Measurements from ENCODE around the gene CD22.

CD22 gene

DNA sequence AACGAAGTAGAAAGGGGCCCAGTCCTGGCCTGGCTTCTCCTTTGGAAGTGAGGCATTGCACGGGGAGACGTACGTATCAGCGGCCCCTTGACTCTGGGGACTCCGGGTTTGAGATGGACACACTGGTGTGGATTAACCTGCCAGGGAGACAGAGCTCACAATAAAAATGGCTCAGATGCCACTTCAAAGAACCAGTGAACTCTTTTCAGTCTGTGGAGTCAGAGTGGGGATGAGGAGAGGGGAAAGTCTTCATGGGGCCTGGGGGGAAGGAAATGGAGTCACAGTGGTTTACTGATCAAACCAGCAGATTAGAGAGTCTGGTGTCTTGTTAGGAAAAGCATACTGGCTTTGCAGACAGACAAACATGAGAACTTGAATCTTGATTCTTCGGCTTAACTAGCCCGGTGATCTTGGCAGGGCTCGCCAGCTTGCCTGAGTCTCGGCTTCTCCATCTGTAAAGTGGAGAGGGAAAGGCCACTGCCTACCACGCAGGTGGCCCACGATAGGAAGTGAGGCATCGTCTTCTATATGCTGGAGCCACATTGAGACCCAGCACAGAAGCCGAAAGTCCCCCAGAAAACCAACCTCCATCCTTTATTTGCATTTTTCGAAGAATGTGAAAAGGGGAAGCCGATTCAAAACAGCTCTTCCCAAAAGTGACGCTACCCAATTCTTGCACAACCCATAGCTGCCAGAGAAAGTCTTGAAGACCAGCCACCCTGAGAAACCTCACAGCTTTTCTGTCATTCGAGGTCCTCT lies 18.4 kb downstream of the CD22 start, which contains the start of gene FFAR1:
TSS of gene FFAR1 (plus strand) at position 732 of the 759 bp plus-strand sequence. CDS start 3,650 bp downstream, outside the sequence.
- no peak within 1 kb of the TSS for H3K27ac ChIP-seq (ENCODE audit: low read depth, low read length)
- no peak within 1 kb of the TSS for H3K23ac ChIP-seq (ENCODE audit: low read length)

DNA sequence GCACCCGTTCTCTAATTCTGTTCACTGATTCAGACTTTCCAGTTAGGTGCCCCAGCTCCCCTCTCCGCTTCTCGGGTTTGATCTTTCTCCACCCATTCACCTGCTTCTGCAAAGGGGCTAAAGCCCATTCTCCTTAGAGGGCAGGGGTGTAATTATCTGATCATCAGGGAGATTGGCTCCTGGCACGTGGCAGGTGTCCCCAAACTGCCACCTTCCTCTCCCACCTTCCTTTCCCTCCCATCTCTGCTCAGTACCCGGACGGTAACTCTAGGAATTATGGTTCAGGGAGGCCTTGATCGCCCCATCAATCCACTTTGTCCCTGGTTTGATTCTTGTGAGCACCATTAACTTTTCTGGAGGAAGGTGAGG lies 18.9 kb downstream of the CD22 start:
- H3K4ac ChIP-seq (ENCODE audit: low read depth, low read length) = no peak overlapping the region

More for the DNA sequence above, 18.4 kb downstream of the CD22 start, which contains the start of gene FFAR1:
- no peak within 1 kb of the TSS for H4K8ac ChIP-seq (ENCODE audit: low read depth, low read length)
- no peak within 1 kb of the TSS for H4K12ac ChIP-seq (ENCODE audit: low read depth, low read length)
- H3K9ac ChIP-seq (ENCODE audit: low read length) = no peak within 1 kb of the TSS
- H3K79me1 ChIP-seq (ENCODE audit: low read length) = no peaks in the 10 kb centered on the region
- H3K4ac ChIP-seq (ENCODE audit: low read depth, low read length) = no peak within 1 kb of the TSS
- no peak within 1 kb of the TSS for H3K14ac ChIP-seq (ENCODE audit: low read length)
- no peaks in the 10 kb centered on the region for H3K36me3 ChIP-seq (ENCODE audit: control insufficient read depth in 1 of 2, insufficient read depth in 2 of 2, low read length in 2 of 2)
- H3K4me1 ChIP-seq (ENCODE audit: control insufficient read depth in 1 of 2, insufficient read depth in 2 of 2, low read length in 2 of 2) = peaks cover 0 to 5% of the 10 kb centered on the region in 2 experiments
- WGBS (ENCODE audit: extremely low coverage, insufficient coverage, insufficient read length) = no CpG with 5 or more reads among the region's 18 CpGs
- no peak within 1 kb of the TSS for H2BK12ac ChIP-seq (ENCODE audit: low read length)
- DNase-seq = peak; percentile 28 to 41
- H4K91ac ChIP-seq (ENCODE audit: low read depth, low read length) = no peak within 1 kb of the TSS
- no peak within 1 kb of the TSS for H2AFZ ChIP-seq (ENCODE audit: insufficient read depth, low read length, poor library complexity)
- H2BK120ac ChIP-seq (ENCODE audit: insufficient read depth, low read length, poor library complexity) = no peak within 1 kb of the TSS
- H3K18ac ChIP-seq (ENCODE audit: low read length) = no peak within 1 kb of the TSS
- no peak within 1 kb of the TSS for H3K4me2 ChIP-seq (ENCODE audit: low read length)
- H3K9me3 ChIP-seq (ENCODE audit: insufficient read depth, low read depth, low read length) = no peaks in the 10 kb centered on the region
- no peak within 1 kb of the TSS for H2AK5ac ChIP-seq (ENCODE audit: low read length)
- H3K27me3 ChIP-seq (ENCODE audit: insufficient read depth, low read length) = no peaks in the 10 kb centered on the region
- H3K79me2 ChIP-seq (ENCODE audit: control insufficient read depth, insufficient read depth, low read length, poor library complexity) = no peaks in the 10 kb centered on the region
- no peak within 1 kb of the TSS for H3K4me3 ChIP-seq (ENCODE audit: low read depth, low read length)
- H2BK5ac ChIP-seq (ENCODE audit: low read depth, low read length, poor library complexity) = no peak within 1 kb of the TSS

DNA sequence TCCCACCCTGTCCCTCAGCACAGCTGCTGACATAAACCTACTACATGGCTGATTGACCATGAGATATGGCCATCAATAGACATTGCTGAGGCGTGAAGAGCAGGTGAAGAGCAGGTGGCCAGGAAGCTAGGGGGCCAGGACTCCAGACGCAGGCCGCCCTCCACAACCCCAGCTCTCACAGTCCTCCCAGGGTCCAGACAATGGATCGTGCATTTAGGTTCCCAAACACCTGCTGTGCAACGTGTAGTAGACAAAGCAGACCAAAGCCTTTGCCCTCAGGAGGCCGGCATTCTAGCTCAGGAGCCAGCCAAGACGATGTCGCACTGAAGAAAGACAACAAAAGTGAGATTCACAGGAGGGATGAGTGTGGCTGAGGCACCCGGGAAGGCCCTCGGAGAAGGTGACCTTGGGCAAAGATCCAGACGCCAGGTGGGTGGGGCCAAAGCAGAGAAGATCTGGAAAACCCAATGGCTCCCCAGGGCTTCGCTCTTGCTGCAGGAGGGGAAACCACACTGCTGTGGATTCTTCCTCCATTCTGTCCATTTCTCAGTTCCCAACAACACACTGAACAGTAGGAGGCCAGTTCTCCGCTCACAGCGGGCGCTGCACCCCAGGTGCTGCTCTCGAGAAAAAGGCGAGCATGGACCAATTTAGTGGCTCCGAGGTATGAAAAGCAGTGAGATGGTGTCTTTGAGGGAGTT lies 20.1 kb downstream of the CD22 start:
- Histone ChIP-seq H2BK12ac (ENCODE audit: low read length) (no peak overlapping the region), H4K91ac (ENCODE audit: low read depth, low read length) (no peak overlapping the region)

More for the DNA sequence above, 18.9 kb downstream of the CD22 start:
- H3K14ac ChIP-seq (ENCODE audit: low read length) = no peak overlapping the region
- H3K18ac ChIP-seq (ENCODE audit: low read length) = no peak overlapping the region
- no peak overlapping the region for H2BK5ac ChIP-seq (ENCODE audit: low read depth, low read length, poor library complexity)
- H4K12ac ChIP-seq (ENCODE audit: low read depth, low read length) = no peak overlapping the region
- no peak overlapping the region for H2AFZ ChIP-seq (ENCODE audit: insufficient read depth, low read length, poor library complexity)
- H3K9me3 ChIP-seq (ENCODE audit: insufficient read depth, low read depth, low read length) = no peaks in the 10 kb centered on the region
- H3K9ac ChIP-seq (ENCODE audit: low read length) = no peak overlapping the region
- no peaks in the 10 kb centered on the region for H3K79me1 ChIP-seq (ENCODE audit: low read length)
- H2BK12ac ChIP-seq (ENCODE audit: low read length) = no peak overlapping the region
- H4K91ac ChIP-seq (ENCODE audit: low read depth, low read length) = no peak overlapping the region
- H3K4me2 ChIP-seq (ENCODE audit: low read length) = no peak overlapping the region
- no peak for DNase-seq
- no peaks in the 10 kb centered on the region for H3K36me3 ChIP-seq (ENCODE audit: control insufficient read depth in 1 of 2, insufficient read depth in 2 of 2, low read length in 2 of 2)
- H2AK5ac ChIP-seq (ENCODE audit: low read length) = no peak overlapping the region
- no peak overlapping the region for H3K27ac ChIP-seq (ENCODE audit: low read depth, low read length)
- no peaks in the 10 kb centered on the region for H3K27me3 ChIP-seq (ENCODE audit: insufficient read depth, low read length)
- peaks cover 0 to 5% of the 10 kb centered on the region in 2 experiments for H3K4me1 ChIP-seq (ENCODE audit: control insufficient read depth in 1 of 2, insufficient read depth in 2 of 2, low read length in 2 of 2)
- no peaks in the 10 kb centered on the region for H3K79me2 ChIP-seq (ENCODE audit: control insufficient read depth, insufficient read depth, low read length, poor library complexity)
- H3K23ac ChIP-seq (ENCODE audit: low read length) = no peak overlapping the region
- no peak overlapping the region for H2BK120ac ChIP-seq (ENCODE audit: insufficient read depth, low read length, poor library complexity)
- H3K4me3 ChIP-seq (ENCODE audit: low read depth, low read length) = no peak overlapping the region
- H4K8ac ChIP-seq (ENCODE audit: low read depth, low read length) = no peak overlapping the region
- no CpG with 5 or more reads among the region's 7 CpGs for WGBS (ENCODE audit: extremely low coverage, insufficient coverage, insufficient read length)

DNA sequence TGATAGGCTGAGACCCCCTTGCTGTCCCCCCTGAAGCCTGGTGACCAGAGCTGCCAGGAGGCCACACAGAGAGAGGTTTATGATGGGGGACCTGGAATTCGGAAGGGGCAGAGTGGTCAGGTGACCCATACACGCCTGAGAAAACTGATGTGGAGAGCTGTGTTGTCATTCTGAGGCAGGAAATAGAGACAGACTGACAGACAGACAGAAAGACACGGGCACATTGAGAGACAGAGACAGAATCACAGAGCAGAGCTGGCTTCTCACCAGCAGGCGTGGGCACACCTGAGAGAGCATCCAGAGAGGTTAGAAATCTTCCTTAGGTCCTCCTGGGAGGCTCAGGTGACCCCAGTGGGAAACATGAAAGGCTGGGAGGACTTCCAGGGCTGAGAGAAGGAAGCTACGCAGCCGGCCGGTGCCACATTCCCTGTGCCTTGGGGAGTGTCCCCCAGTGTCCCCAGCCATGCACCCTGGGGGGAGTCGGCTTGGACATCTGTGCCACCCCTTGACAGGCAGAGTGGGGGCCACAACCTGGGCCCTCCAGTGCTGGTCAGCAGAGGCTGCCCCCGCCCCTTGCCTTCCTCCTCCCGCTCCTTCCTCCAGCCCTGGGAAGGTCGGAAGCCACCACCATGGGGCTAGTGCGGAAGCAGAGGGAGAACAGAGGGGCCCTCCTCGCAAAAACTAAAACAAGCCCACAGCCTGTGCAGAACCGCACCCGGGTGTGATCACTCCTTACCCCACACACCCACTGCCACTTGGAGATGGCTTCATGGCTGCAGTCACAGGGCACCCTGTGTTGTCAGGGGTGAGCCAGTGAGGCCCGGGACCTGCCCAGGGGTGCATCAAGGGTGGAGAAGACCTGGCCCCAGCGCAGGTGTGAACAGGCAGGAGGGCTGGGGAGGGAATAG lies 20.9 kb downstream of the CD22 start:
- no peak overlapping the region for H3K4me3 ChIP-seq (ENCODE audit: low read depth, low read length)
- H3K14ac ChIP-seq (ENCODE audit: low read length) = no peak overlapping the region
- no peak overlapping the region for H3K23ac ChIP-seq (ENCODE audit: low read length)
- no peak overlapping the region for H3K4me2 ChIP-seq (ENCODE audit: low read length)
- H4K12ac ChIP-seq (ENCODE audit: low read depth, low read length) = no peak overlapping the region
- H4K91ac ChIP-seq (ENCODE audit: low read depth, low read length) = no peak overlapping the region
- H3K27me3 ChIP-seq (ENCODE audit: insufficient read depth, low read length) = no peaks in the 10 kb centered on the region
- no peak overlapping the region for H4K8ac ChIP-seq (ENCODE audit: low read depth, low read length)
- H3K27ac ChIP-seq (ENCODE audit: low read depth, low read length) = no peak overlapping the region
- no peak overlapping the region for H3K9ac ChIP-seq (ENCODE audit: low read length)
- no peak overlapping the region for H2BK12ac ChIP-seq (ENCODE audit: low read length)
- no peaks in the 10 kb centered on the region for H3K36me3 ChIP-seq (ENCODE audit: control insufficient read depth in 1 of 2, insufficient read depth in 2 of 2, low read length in 2 of 2)
- no peaks in the 10 kb centered on the region for H3K9me3 ChIP-seq (ENCODE audit: insufficient read depth, low read depth, low read length)
- no CpG with 5 or more reads among the region's 17 CpGs for WGBS (ENCODE audit: extremely low coverage, insufficient coverage, insufficient read length)
- H2AK5ac ChIP-seq (ENCODE audit: low read length) = no peak overlapping the region
- no peaks in the 10 kb centered on the region for H3K79me1 ChIP-seq (ENCODE audit: low read length)
- H2BK5ac ChIP-seq (ENCODE audit: low read depth, low read length, poor library complexity) = no peak overlapping the region
- no peak overlapping the region for H3K18ac ChIP-seq (ENCODE audit: low read length)
- no peak for DNase-seq
- H2AFZ ChIP-seq (ENCODE audit: insufficient read depth, low read length, poor library complexity) = no peak overlapping the region
- H2BK120ac ChIP-seq (ENCODE audit: insufficient read depth, low read length, poor library complexity) = no peak overlapping the region
- no peaks in the 10 kb centered on the region for H3K79me2 ChIP-seq (ENCODE audit: control insufficient read depth, insufficient read depth, low read length, poor library complexity)
- H3K4me1 ChIP-seq (ENCODE audit: control insufficient read depth in 1 of 2, insufficient read depth in 2 of 2, low read length in 2 of 2) = peaks cover 0 to 5% of the 10 kb centered on the region in 2 experiments
- no peak overlapping the region for H3K4ac ChIP-seq (ENCODE audit: low read depth, low read length)

More for the DNA sequence above, 20.1 kb downstream of the CD22 start:
- no peaks in the 10 kb centered on the region for H3K9me3 ChIP-seq (ENCODE audit: insufficient read depth, low read depth, low read length)
- no peaks in the 10 kb centered on the region for H3K36me3 ChIP-seq (ENCODE audit: control insufficient read depth in 1 of 2, insufficient read depth in 2 of 2, low read length in 2 of 2)
- H3K23ac ChIP-seq (ENCODE audit: low read length) = no peak overlapping the region
- H3K4me1 ChIP-seq (ENCODE audit: control insufficient read depth in 1 of 2, insufficient read depth in 2 of 2, low read length in 2 of 2) = peaks cover 0 to 5% of the 10 kb centered on the region in 2 experiments
- no peak overlapping the region for H4K8ac ChIP-seq (ENCODE audit: low read depth, low read length)
- no peak overlapping the region for H3K14ac ChIP-seq (ENCODE audit: low read length)
- H3K4me3 ChIP-seq (ENCODE audit: low read depth, low read length) = no peak overlapping the region
- no peak overlapping the region for H2BK120ac ChIP-seq (ENCODE audit: insufficient read depth, low read length, poor library complexity)
- H3K18ac ChIP-seq (ENCODE audit: low read length) = no peak overlapping the region
- H3K79me2 ChIP-seq (ENCODE audit: control insufficient read depth, insufficient read depth, low read length, poor library complexity) = no peaks in the 10 kb centered on the region
- WGBS (ENCODE audit: extremely low coverage, insufficient coverage, insufficient read length) = no CpG with 5 or more reads among the region's 18 CpGs
- no peaks in the 10 kb centered on the region for H3K79me1 ChIP-seq (ENCODE audit: low read length)
- no peak overlapping the region for H3K4ac ChIP-seq (ENCODE audit: low read depth, low read length)
- H3K4me2 ChIP-seq (ENCODE audit: low read length) = no peak overlapping the region
- no peak for DNase-seq
- no peak overlapping the region for H4K12ac ChIP-seq (ENCODE audit: low read depth, low read length)
- H3K27me3 ChIP-seq (ENCODE audit: insufficient read depth, low read length) = no peaks in the 10 kb centered on the region
- no peak overlapping the region for H3K9ac ChIP-seq (ENCODE audit: low read length)
- no peak overlapping the region for H2AFZ ChIP-seq (ENCODE audit: insufficient read depth, low read length, poor library complexity)
- no peak overlapping the region for H3K27ac ChIP-seq (ENCODE audit: low read depth, low read length)
- no peak overlapping the region for H2AK5ac ChIP-seq (ENCODE audit: low read length)
- no peak overlapping the region for H2BK5ac ChIP-seq (ENCODE audit: low read depth, low read length, poor library complexity)
